Panc1 (cell line): ENCODE data around the gene RELA. TPM values are rescaled to one million over a fixed set of nuclear protein-coding genes. Genes with fewer than 3 reads are reported as not detected.

Experiments
- ATAC-seq: fragments of 200-7000 bp; cut with Tn5 transposase; 2 replicates; pipeline ENCODE4 v1.9.1; 2020; ENCODE audit warnings: mild to moderate bottlenecking, moderate library complexity
- BruUV-seq: library from RNA; stranded (reverse); fragments of 400-500 nt; replicated peaks from 2 replicates; lab custom pipeline; 2021; lab: Mats Ljungman, UMichigan
- CTCF ChIA-PET: fragments of 300-600 bp; sonication (Branson Sonifier 250); formaldehyde crosslinking; loops from one replicate; lab custom pipeline; 2022; ENCODE audit warnings: antibody characterized with exemption; lab: Charles Lee
- POLR2A ChIA-PET: fragments of 300-600 bp; sonication (Branson Sonifier 250); formaldehyde crosslinking; loops from one replicate; lab custom pipeline; 2022; ENCODE audit warnings: antibody characterized with exemption; lab: Charles Lee
- DNase-seq: peaks from one replicate; pipeline ENCODE4 v3.0.0-alpha.2; 2010; ENCODE audit warnings: low read depth, low spot score
- H3K27ac ChIP-seq: 2 replicates; pipeline ENCODE4 v1.5.1; 2011; ENCODE audit warnings: mild to moderate bottlenecking, low read length, inconsistent platforms
- H3K27me3 ChIP-seq: fragments of 200-500 bp; sonication (Bioruptor generic); 2 replicates; pipeline ENCODE4 v1.6.0; 2014; ENCODE audit warnings: low read length, inconsistent platforms; ENCODE audit not compliant: control insufficient read depth, insufficient read depth
- H3K36me3 ChIP-seq: fragments of 200-500 bp; sonication (Bioruptor generic); 2 replicates; pipeline ENCODE4 v1.5.1; 2014; ENCODE audit warnings: inconsistent platforms, mild to moderate bottlenecking, low read length, moderate library complexity; ENCODE audit not compliant: control insufficient read depth, insufficient read depth
- H3K4me1 ChIP-seq: 2 replicates; pipeline ENCODE4 v1.5.1; 2011; ENCODE audit warnings: inconsistent platforms, mild to moderate bottlenecking, low read length, moderate library complexity; ENCODE audit not compliant: control insufficient read depth, insufficient read depth
- H3K4me3 ChIP-seq, 2 experiments: 2 replicates each; pipeline ENCODE4 v1.5.1; 2011 to 2012; ENCODE audit warnings: low read depth in 2 of 2, low read length in 2 of 2, mild to moderate bottlenecking in 2 of 2, inconsistent platforms in 1 of 2, moderate library complexity in 1 of 2
- H3K9me3 ChIP-seq: fragments of 200-500 bp; sonication (Bioruptor generic); 2 replicates; pipeline ENCODE4 v1.5.1; 2014; ENCODE audit warnings: low read depth, mild to moderate bottlenecking, inconsistent platforms, low read length, moderate library complexity; ENCODE audit not compliant: control insufficient read depth, insufficient read depth
- POLR2AphosphoS5 ChIP-seq: IDR thresholded peaks from 2 replicates; pipeline ENCODE4 v1.6.1; 2012; ENCODE audit warnings: mild to moderate bottlenecking, low read depth, low read length, moderate library complexity
- SIN3A ChIP-seq: IDR thresholded peaks from 2 replicates; pipeline ENCODE4 v1.6.1; 2012; ENCODE audit warnings: low read depth, mild to moderate bottlenecking, low read length, moderate library complexity, borderline replicate concordance; ENCODE audit not compliant: insufficient read depth
- TCF7L2 ChIP-seq: IDR thresholded peaks from 2 replicates; pipeline ENCODE4 v1.6.1; 2011; ENCODE audit warnings: mild to moderate bottlenecking, low read depth, low read length, inconsistent platforms
- in situ Hi-C: cut with HindIII; loops from 2 replicates; pipeline ENCODE4 v1.10.0; 2016; ENCODE audit warnings: low sequenced_read_pairs, low pct_unique_long_range_greater_than_20kb
- intact Hi-C: fragments of 100-400 bp; cut with micrococcal nuclease; formaldehyde crosslinking; loops from one replicate; pipeline ENCODE4 v1.10.0; 2022; ENCODE audit not compliant: unreplicated experiment
- total RNA-seq: library from RNA; stranded (reverse); gene quantifications from one replicate; pipeline ENCODE4 v1.2.1, GENCODE V29; 2021; ENCODE audit not compliant: unreplicated experiment
- TF ChIP-seq, protein P1 (sequence below): fragments of 450-650 bp; IDR thresholded peaks from 2 replicates; pipeline ENCODE4 v1.5.1; 2017; ENCODE audit warnings: mild to moderate bottlenecking
- TF ChIP-seq, protein P2 (sequence below), 2 experiments: IDR thresholded peaks; 2 replicates each; pipeline ENCODE4 v1.6.1; 2011 to 2012; ENCODE audit warnings: low read depth in 2 of 2, control low read depth in 1 of 2, low read length in 1 of 2, mild to moderate bottlenecking in 1 of 2, moderate library complexity in 1 of 2; ENCODE audit not compliant: insufficient read depth in 1 of 2

The RELA gene
- total RNA-seq, 1 experiment from 2014 or later = 141 TPM

DNA sequence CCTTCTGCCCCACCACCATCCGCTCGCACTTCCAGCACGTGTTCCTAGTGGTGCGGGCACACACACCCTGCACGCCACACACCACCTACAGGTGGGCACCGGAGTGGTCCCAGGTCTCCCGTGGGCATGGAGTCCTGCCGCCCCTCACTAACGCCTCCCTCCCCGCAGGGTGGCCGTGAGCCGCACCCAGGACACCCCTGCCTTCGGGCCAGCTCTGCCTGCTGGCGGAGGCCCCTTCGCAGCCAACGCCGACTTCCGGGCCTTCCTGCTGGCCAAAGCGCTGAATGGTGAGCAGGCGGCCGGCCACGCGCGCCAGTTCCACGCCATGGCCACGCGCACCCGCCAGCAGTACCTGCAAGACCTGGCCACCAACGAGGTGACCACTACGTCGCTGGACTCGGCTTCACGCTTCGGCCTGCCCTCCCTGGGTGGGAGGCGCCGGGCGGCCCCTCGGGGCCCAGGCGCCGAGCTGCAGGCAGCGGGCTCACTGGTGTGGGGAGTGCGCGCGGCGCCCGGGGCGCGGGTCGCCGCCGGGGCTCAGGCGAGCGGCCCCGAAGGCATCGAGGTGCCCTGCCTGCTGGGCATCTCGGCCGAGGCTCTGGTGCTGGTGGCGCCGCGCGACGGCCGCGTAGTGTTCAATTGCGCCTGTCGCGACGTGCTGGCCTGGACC, 16.3 kb downstream of the RELA start:
- Histone ChIP-seq H3K9me3 (no peaks in the 10 kb centered on the region), H3K36me3 (no peaks in the 10 kb centered on the region), H3K27ac (no peak overlapping the region; the same call in 1 of the 2 replicates), H3K4me1 (peaks cover 6% of the 10 kb centered on the region), H3K4me3 (no peak overlapping the region), H3K27me3 (no peaks in the 10 kb centered on the region)
- DNase-seq = no peak
- in situ Hi-C loops = no loop called here
- no TSS peak for BruUV-seq
- intact Hi-C loops = no loop called here
- ATAC-seq = no peak
- POLR2A ChIA-PET = no interaction called here
- CTCF ChIA-PET = interaction anchor here (0.6 kb wide), 1 partner anchor 885 kb away, joined by 4 read pairs; no protein-coding TSS in a partner anchor
- no peak for TF ChIP-seq POLR2AphosphoS5
- TF ChIP-seq TCF7L2 = no peak
- TF ChIP-seq, protein P1, sequence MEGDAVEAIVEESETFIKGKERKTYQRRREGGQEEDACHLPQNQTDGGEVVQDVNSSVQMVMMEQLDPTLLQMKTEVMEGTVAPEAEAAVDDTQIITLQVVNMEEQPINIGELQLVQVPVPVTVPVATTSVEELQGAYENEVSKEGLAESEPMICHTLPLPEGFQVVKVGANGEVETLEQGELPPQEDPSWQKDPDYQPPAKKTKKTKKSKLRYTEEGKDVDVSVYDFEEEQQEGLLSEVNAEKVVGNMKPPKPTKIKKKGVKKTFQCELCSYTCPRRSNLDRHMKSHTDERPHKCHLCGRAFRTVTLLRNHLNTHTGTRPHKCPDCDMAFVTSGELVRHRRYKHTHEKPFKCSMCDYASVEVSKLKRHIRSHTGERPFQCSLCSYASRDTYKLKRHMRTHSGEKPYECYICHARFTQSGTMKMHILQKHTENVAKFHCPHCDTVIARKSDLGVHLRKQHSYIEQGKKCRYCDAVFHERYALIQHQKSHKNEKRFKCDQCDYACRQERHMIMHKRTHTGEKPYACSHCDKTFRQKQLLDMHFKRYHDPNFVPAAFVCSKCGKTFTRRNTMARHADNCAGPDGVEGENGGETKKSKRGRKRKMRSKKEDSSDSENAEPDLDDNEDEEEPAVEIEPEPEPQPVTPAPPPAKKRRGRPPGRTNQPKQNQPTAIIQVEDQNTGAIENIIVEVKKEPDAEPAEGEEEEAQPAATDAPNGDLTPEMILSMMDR = no peak
- TF ChIP-seq, protein P2, sequence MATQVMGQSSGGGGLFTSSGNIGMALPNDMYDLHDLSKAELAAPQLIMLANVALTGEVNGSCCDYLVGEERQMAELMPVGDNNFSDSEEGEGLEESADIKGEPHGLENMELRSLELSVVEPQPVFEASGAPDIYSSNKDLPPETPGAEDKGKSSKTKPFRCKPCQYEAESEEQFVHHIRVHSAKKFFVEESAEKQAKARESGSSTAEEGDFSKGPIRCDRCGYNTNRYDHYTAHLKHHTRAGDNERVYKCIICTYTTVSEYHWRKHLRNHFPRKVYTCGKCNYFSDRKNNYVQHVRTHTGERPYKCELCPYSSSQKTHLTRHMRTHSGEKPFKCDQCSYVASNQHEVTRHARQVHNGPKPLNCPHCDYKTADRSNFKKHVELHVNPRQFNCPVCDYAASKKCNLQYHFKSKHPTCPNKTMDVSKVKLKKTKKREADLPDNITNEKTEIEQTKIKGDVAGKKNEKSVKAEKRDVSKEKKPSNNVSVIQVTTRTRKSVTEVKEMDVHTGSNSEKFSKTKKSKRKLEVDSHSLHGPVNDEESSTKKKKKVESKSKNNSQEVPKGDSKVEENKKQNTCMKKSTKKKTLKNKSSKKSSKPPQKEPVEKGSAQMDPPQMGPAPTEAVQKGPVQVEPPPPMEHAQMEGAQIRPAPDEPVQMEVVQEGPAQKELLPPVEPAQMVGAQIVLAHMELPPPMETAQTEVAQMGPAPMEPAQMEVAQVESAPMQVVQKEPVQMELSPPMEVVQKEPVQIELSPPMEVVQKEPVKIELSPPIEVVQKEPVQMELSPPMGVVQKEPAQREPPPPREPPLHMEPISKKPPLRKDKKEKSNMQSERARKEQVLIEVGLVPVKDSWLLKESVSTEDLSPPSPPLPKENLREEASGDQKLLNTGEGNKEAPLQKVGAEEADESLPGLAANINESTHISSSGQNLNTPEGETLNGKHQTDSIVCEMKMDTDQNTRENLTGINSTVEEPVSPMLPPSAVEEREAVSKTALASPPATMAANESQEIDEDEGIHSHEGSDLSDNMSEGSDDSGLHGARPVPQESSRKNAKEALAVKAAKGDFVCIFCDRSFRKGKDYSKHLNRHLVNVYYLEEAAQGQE (IDR thresholded peaks at IDR 0.05; ENCODE audit: insufficient read depth in 1 of 2, low read depth in 2 of 2, low read length in 1 of 2) = no peak
- no peak for TF ChIP-seq SIN3A

DNA sequence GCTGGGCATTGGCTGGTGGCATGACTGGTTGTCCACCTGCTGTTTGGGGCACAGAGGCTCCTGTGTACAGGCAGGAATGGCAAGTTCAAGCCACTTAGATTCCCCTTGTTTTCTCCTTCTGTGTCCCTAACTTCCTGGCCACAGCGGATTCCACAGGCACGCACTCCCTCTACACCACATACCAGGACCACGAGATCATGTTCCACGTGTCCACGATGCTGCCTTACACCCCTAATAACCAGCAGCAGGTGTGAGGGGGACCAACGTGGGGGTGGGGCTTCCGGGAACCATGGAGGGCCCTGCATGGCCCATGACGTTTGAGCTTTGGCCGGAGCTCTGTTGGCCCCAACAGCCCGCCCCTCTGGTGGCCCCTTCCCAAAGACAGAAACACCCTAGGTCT, 17.0 kb downstream of the RELA start:
- Histone ChIP-seq H3K36me3 (no peaks in the 10 kb centered on the region), H3K9me3 (no peaks in the 10 kb centered on the region), H3K4me1 (peaks cover 6% of the 10 kb centered on the region), H3K4me3 (no peak overlapping the region), H3K27ac (no peak overlapping the region), H3K27me3 (no peaks in the 10 kb centered on the region)
- BruUV-seq = no TSS peak
- POLR2A ChIA-PET = no interaction called here
- ATAC-seq = no peak
- no peak for DNase-seq
- intact Hi-C loops (no loop called here), in situ Hi-C loops (no loop called here)
- CTCF ChIA-PET = no interaction called here
- TF ChIP-seq POLR2AphosphoS5 (no peak), TCF7L2 (no peak), SIN3A (no peak)
- TF ChIP-seq, protein P1 = no peak
- TF ChIP-seq, protein P2 (IDR thresholded peaks at IDR 0.05; ENCODE audit: insufficient read depth in 1 of 2, low read depth in 2 of 2, low read length in 1 of 2) = no peak
